Mesendoderm (in vitro differentiated cells): Measurements from ENCODE around the gene INTS7. TPM values are rescaled to one million over a fixed set of nuclear protein-coding genes. Genes with fewer than 3 reads are reported as not detected.

Experiments used
- DNase-seq: peaks from one replicate; pipeline ENCODE4 v3.0.0; 2013
- H2AK5ac ChIP-seq: 2 replicates; pipeline ENCODE4 v1.6.1; 2013; ENCODE audit warnings: low read length, inconsistent platforms
- H2BK120ac ChIP-seq: 2 replicates; pipeline ENCODE4 v1.6.1; 2013; ENCODE audit warnings: low read depth, mild to moderate bottlenecking, low read length, moderate library complexity, mixed read lengths
- H2BK15ac ChIP-seq: replicated peaks from 2 replicates; pipeline ENCODE4 v1.6.1; 2013; ENCODE audit warnings: low read depth, mild to moderate bottlenecking, moderate library complexity
- H2BK5ac ChIP-seq: 2 replicates; pipeline ENCODE4 v1.6.1; 2013; ENCODE audit warnings: low read length, inconsistent platforms
- H3K18ac ChIP-seq: 2 replicates; pipeline ENCODE4 v1.6.1; 2013; ENCODE audit warnings: mild to moderate bottlenecking, low read length, mixed read lengths
- H3K23ac ChIP-seq: one replicate; pipeline ENCODE4 v1.6.1; 2013; ENCODE audit warnings: low read length
- H3K27ac ChIP-seq: 2 replicates; pipeline ENCODE4 v1.5.1; 2013; ENCODE audit warnings: low read depth, mild to moderate bottlenecking, inconsistent platforms, low read length, moderate library complexity
- H3K27me3 ChIP-seq: 2 replicates; pipeline ENCODE4 v1.6.1; 2013; ENCODE audit warnings: low read length, control low read depth, mild to moderate bottlenecking, inconsistent platforms; ENCODE audit not compliant: insufficient read depth, poor library complexity
- H3K36me3 ChIP-seq: 2 replicates; pipeline ENCODE4 v1.6.1; 2013; ENCODE audit warnings: low read length, inconsistent platforms; ENCODE audit not compliant: control insufficient read depth, insufficient read depth
- H3K4ac ChIP-seq: one replicate; pipeline ENCODE4 v1.6.1; 2013; ENCODE audit warnings: low read depth, mild to moderate bottlenecking, low read length, moderate library complexity
- H3K4me1 ChIP-seq: 2 replicates; pipeline ENCODE4 v1.6.1; 2013; ENCODE audit warnings: low read depth, low read length, inconsistent platforms; ENCODE audit not compliant: control insufficient read depth
- H3K4me2 ChIP-seq: 2 replicates; pipeline ENCODE4 v1.6.1; 2013; ENCODE audit warnings: low read length
- H3K4me3 ChIP-seq: 2 replicates; pipeline ENCODE4 v1.5.1; 2013; ENCODE audit warnings: mild to moderate bottlenecking, low read length
- H3K56ac ChIP-seq: one replicate; pipeline ENCODE4 v1.6.1; 2013; ENCODE audit warnings: low read length
- H3K79me1 ChIP-seq: 2 replicates; pipeline ENCODE4 v1.6.1; 2013; ENCODE audit warnings: low read length, inconsistent platforms
- H3K79me2 ChIP-seq: 2 replicates; pipeline ENCODE4 v1.6.1; 2013; ENCODE audit warnings: mild to moderate bottlenecking, low read length; ENCODE audit not compliant: control insufficient read depth, insufficient read depth
- H3K9ac ChIP-seq: 2 replicates; pipeline ENCODE4 v1.6.1; 2013; ENCODE audit warnings: low read length, inconsistent platforms
- H4K5ac ChIP-seq: one replicate; pipeline ENCODE4 v1.6.1; 2013; ENCODE audit warnings: low read length
- H4K8ac ChIP-seq: one replicate; pipeline ENCODE4 v1.6.1; 2013; ENCODE audit warnings: low read depth, mild to moderate bottlenecking, control low read depth, low read length, moderate library complexity
- WGBS: extraction: QIAGEN DNeasy Blood & Tissue Kit; methylation state at CpG from one replicate; pipeline ENCODE4 v1.1.7; 2013; ENCODE audit warnings: low lambda C conversion rate, missing lambda C conversion rate; ENCODE audit not compliant: insufficient coverage; ENCODE audit errors: extremely low coverage; 5-methylcytosine and 5-hydroxymethylcytosine counted together
- polyA plus RNA-seq, 2 experiments: library from polyadenylated mRNA; stranded (reverse); fragments of 200-250 nt; gene quantifications; one replicate each; pipeline ENCODE4 v1.2.3, GENCODE V29; 2013

INTS7 gene, protein sequence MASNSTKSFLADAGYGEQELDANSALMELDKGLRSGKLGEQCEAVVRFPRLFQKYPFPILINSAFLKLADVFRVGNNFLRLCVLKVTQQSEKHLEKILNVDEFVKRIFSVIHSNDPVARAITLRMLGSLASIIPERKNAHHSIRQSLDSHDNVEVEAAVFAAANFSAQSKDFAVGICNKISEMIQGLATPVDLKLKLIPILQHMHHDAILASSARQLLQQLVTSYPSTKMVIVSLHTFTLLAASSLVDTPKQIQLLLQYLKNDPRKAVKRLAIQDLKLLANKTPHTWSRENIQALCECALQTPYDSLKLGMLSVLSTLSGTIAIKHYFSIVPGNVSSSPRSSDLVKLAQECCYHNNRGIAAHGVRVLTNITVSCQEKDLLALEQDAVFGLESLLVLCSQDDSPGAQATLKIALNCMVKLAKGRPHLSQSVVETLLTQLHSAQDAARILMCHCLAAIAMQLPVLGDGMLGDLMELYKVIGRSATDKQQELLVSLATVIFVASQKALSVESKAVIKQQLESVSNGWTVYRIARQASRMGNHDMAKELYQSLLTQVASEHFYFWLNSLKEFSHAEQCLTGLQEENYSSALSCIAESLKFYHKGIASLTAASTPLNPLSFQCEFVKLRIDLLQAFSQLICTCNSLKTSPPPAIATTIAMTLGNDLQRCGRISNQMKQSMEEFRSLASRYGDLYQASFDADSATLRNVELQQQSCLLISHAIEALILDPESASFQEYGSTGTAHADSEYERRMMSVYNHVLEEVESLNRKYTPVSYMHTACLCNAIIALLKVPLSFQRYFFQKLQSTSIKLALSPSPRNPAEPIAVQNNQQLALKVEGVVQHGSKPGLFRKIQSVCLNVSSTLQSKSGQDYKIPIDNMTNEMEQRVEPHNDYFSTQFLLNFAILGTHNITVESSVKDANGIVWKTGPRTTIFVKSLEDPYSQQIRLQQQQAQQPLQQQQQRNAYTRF
- 17.9 TPM for polyA plus RNA-seq (2013, experiment 1 of 2)
- 17.7 TPM for polyA plus RNA-seq (2013, experiment 2 of 2)

DNA sequence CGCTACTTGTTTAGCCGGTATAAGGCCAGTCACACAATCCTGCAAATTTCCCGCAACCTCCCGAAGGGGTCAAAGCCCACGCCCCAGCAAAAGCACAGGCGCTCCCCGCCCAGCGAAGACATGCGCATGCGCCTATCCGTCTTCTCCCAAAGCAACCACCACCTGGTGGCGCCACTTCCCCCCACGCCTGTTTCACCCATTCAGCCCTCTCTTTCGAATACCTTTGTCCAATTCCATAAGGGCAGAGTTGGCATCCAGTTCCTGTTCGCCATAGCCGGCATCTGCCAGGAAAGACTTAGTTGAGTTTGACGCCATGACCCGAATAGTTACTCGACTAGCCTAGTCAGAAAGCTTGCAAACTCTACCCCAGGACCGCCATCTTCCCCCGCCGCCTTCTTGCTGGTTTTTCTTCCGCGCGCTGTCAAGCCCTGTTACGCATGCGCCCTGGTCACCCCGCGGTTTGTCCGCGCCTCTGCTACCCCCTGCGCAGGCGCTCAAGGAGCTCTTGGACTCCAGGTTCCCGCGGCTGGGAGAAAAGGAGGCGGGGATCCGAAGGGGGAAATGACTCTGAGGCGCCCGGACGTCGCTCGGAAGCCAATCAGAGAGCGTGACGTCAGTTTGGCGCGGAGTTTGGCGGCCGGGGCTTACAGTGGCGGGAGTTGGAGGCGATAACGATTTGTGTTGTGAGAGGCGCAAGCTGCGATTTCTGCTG, at the start of gene INTS7, which contains the start of gene DTL:
Gene INTS7, minus strand, starts transcription at position 435 of the 712 bp plus-strand sequence. Its CDS starts 120 bp downstream, at position 315.
Gene DTL, plus strand, starts transcription at position 626 of the 712 bp plus-strand sequence. CDS start 143 bp downstream, outside the sequence.
- Histone ChIP-seq H3K4me1 (peaks cover 5% of the 10 kb centered on the region), H3K36me3 (peaks cover 2% of the 10 kb centered on the region)

DNA sequence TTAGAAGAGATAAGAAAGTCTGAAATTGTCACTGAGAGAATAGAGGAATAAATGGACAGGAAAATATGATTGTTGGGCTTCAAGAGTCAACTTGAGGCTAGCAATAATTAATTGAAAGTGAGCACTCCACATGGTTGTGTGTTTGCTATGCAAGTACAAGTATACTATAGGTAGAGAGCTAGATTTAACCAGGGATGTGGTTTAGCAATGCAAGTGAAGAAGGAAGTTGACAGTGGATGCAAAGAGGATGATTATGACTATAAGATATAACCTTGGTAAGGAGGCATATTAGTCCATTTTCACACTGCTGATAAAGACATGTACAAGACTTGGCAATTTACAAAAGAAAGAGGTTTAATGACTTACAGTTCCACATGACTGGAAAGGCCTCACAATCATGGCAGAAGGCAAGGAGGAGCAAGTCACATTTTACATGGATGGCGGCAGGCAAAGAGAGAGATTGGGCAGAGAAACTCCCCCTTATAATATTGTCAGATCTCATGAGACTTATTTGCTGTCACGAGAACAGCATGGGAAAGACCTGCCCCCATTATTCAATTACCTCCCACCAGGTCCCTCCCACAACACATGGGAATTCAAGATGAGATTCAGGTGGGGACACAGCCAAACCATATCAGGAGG, 47.5 kb upstream of the INTS7 start:
- H3K4me1 ChIP-seq = no peaks in the 10 kb centered on the region
- no CpG with 5 or more reads among the region's 2 CpGs for WGBS
- H2BK5ac ChIP-seq = no peak overlapping the region
- no peak overlapping the region for H3K4me2 ChIP-seq
- no peak overlapping the region for H2AK5ac ChIP-seq
- no peak overlapping the region for H3K23ac ChIP-seq
- H3K27me3 ChIP-seq = no peaks in the 10 kb centered on the region
- no peak overlapping the region for H3K4me3 ChIP-seq
- no peak overlapping the region for H3K27ac ChIP-seq
- no peak overlapping the region for H3K56ac ChIP-seq
- H3K4ac ChIP-seq = no peak overlapping the region
- H3K18ac ChIP-seq = no peak overlapping the region
- H3K36me3 ChIP-seq = peaks cover 5% of the 10 kb centered on the region
- H3K79me2 ChIP-seq = no peaks in the 10 kb centered on the region
- no peak overlapping the region for H4K8ac ChIP-seq
- H3K9ac ChIP-seq = no peak overlapping the region
- no peak overlapping the region for H2BK15ac ChIP-seq
- DNase-seq = no peak
- H3K79me1 ChIP-seq = peaks cover 2% of the 10 kb centered on the region
- no peak overlapping the region for H2BK120ac ChIP-seq
- no peak overlapping the region for H4K5ac ChIP-seq

More for the DNA sequence above, at the start of gene INTS7, which contains the start of gene DTL:
- Histone ChIP-seq H2AK5ac (no peak within 1 kb of the TSS), H3K4me2 (peak within 1 kb of the TSS; percentile 95), H3K23ac (no peak within 1 kb of the TSS), H3K18ac (peak within 1 kb of the TSS; percentile 88), H2BK15ac (peak within 1 kb of the TSS; percentile 3), H3K4ac (no peak within 1 kb of the TSS), H3K79me1 (peaks cover 8% of the 10 kb centered on the region), H3K9ac (peak within 1 kb of the TSS; percentile 94), H3K79me2 (peaks cover 50% of the 10 kb centered on the region), H2BK120ac (no peak within 1 kb of the TSS), H3K27me3 (no peaks in the 10 kb centered on the region), H4K5ac (peak within 1 kb of the TSS; percentile 96), H4K8ac (no peak within 1 kb of the TSS), H2BK5ac (peak within 1 kb of the TSS; percentile 96), H3K4me3 (peak within 1 kb of the TSS; percentile 83), H3K56ac (peak within 1 kb of the TSS; percentile 98), H3K27ac (peak within 1 kb of the TSS; percentile 76)
- DNase-seq = peak; percentile 100
- no CpG with 5 or more reads among the region's 53 CpGs for WGBS

DNA sequence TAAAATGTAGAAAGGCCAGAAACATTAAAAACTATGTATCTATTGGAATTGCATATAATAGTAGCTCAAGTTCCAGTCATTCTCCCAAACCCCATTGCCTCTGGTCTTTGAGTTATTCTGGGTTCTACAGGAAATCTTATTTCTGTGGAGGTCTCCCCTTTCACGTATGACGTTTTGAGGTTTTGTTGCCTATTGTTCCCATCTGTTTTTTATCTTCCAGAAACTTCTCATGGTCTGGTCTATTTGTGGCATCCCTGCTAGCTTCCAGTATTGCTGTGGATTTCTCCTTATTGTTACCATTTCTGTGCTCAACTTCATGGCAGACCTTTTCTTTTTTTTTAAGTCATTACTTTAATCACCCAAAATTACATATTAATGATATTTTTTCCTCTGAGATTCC, 43.5 kb upstream of the INTS7 start:
- no peak overlapping the region for H2BK15ac ChIP-seq
- peaks cover 5% of the 10 kb centered on the region for H3K36me3 ChIP-seq
- H2BK5ac ChIP-seq = no peak overlapping the region
- H3K23ac ChIP-seq = no peak overlapping the region
- no peak overlapping the region for H3K4ac ChIP-seq
- no peak overlapping the region for H2AK5ac ChIP-seq
- H3K79me1 ChIP-seq = peaks cover 2% of the 10 kb centered on the region
- WGBS = no CpG with 5 or more reads among the region's 2 CpGs
- H3K79me2 ChIP-seq = no peaks in the 10 kb centered on the region
- H3K4me1 ChIP-seq = no peaks in the 10 kb centered on the region
- H4K5ac ChIP-seq = no peak overlapping the region
- H3K4me3 ChIP-seq = no peak overlapping the region
- H3K9ac ChIP-seq = no peak overlapping the region
- no peak overlapping the region for H4K8ac ChIP-seq
- H3K4me2 ChIP-seq = no peak overlapping the region
- no peaks in the 10 kb centered on the region for H3K27me3 ChIP-seq
- H2BK120ac ChIP-seq = no peak overlapping the region
- H3K18ac ChIP-seq = no peak overlapping the region
- no peak overlapping the region for H3K56ac ChIP-seq
- DNase-seq = no peak
- H3K27ac ChIP-seq = no peak overlapping the region

DNA sequence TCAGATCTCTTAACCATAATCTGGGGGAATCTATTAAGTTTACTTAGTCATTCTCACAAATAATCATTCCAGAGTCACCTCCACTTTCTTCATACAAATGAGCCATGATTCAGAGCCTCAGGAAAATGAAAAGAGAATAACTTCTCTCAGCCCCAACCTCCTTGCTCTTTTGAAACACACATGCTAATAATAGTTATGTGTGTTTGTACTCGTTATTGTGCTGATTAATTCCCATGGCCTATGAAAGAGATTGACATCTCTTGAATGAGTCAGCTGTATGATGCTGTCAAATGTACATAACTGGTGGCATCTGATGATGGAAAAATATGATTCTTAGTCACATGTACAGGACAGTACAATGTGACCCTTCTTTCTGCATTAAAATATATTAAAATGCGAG, 41.7 kb upstream of the INTS7 start:
- Histone ChIP-seq H3K27ac (no peak overlapping the region), H4K5ac (no peak overlapping the region), H3K27me3 (no peaks in the 10 kb centered on the region), H3K23ac (no peak overlapping the region), H3K9ac (no peak overlapping the region), H3K4me3 (no peak overlapping the region), H3K4me1 (no peaks in the 10 kb centered on the region), H2BK15ac (no peak overlapping the region), H3K18ac (no peak overlapping the region), H2BK5ac (no peak overlapping the region), H3K79me1 (no peaks in the 10 kb centered on the region), H4K8ac (no peak overlapping the region), H3K4ac (no peak overlapping the region), H3K56ac (no peak overlapping the region), H3K36me3 (peaks cover 2% of the 10 kb centered on the region), H2AK5ac (no peak overlapping the region), H3K79me2 (no peaks in the 10 kb centered on the region), H3K4me2 (no peak overlapping the region), H2BK120ac (no peak overlapping the region)
- no CpG with 5 or more reads among the region's 2 CpGs for WGBS
- no peak for DNase-seq

DNA sequence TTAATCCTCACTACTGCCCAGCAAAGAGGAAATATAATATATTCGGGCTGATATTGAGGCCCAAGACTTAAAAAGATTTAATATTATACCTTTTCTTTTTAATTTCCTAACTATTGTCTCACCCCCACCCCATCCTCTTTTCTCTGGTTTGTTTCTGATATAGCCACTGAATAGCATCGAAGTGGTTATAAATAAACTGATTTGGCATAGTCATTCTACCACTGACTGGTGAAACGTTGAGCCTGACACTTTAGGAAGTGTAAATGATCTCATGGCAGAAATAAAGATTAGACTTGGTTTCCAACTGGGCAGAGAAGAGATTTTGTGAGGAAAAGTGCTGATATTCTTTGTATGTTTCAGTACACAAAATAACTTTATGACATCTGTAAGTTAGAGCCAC, 39.5 kb upstream of the INTS7 start:
- WGBS = no CpG with 5 or more reads among the region's 3 CpGs
- Histone ChIP-seq H3K4me3 (no peak overlapping the region), H2AK5ac (no peak overlapping the region), H3K56ac (no peak overlapping the region), H3K27ac (no peak overlapping the region), H2BK120ac (no peak overlapping the region), H3K18ac (no peak overlapping the region), H2BK15ac (no peak overlapping the region), H3K4me2 (no peak overlapping the region), H3K4me1 (no peaks in the 10 kb centered on the region), H3K27me3 (no peaks in the 10 kb centered on the region), H3K4ac (no peak overlapping the region), H2BK5ac (no peak overlapping the region), H3K36me3 (no peaks in the 10 kb centered on the region), H4K5ac (no peak overlapping the region), H3K79me2 (no peaks in the 10 kb centered on the region), H4K8ac (no peak overlapping the region), H3K23ac (no peak overlapping the region), H3K79me1 (no peaks in the 10 kb centered on the region), H3K9ac (no peak overlapping the region)
- DNase-seq = no peak
